Fibroblast of villous mesenchyme (primary cell): ENCODE measurements around the gene RNF125. TPM values are rescaled to one million over a fixed set of nuclear protein-coding genes. Genes with fewer than 3 reads are reported as not detected.

Experiments used
- DNase-seq: peaks from one replicate; pipeline ENCODE4 v3.0.0-alpha.2; 2010; ENCODE audit warnings: low read depth
- H3K4me3 ChIP-seq: 2 replicates; pipeline ENCODE4 v1.5.1; 2011; ENCODE audit warnings: low read depth, mild to moderate bottlenecking, low read length
- CTCF ChIP-seq: IDR thresholded peaks from 2 replicates; pipeline ENCODE4 v1.5.1; 2012; ENCODE audit warnings: low read depth, mild to moderate bottlenecking, low read length; ENCODE audit not compliant: insufficient read depth
- total RNA-seq: library from RNA; depleted of rRNA; stranded (reverse); fragments of >200 nt; gene quantifications from 2 replicates; pipeline ENCODE4 v1.2.3, GENCODE V29; 2012

RNF125 gene
- under 0.01 TPM in 2 replicates for total RNA-seq

GRCh38 chr18:32018331-32019250 lies at the start of gene RNF125:
RNF125 (plus strand) TSS chr18:32018825; CDS start chr18:32018864, 39 bp downstream.
- no peak for TF ChIP-seq CTCF
- H3K4me3 ChIP-seq = peak within 1 kb of the TSS; percentile 62
- peak; percentile 87 for DNase-seq

- DNase-seq = no peak
- TF ChIP-seq CTCF = no peak
- no peak overlapping the region for H3K4me3 ChIP-seq
Observed at GRCh38 chr18:31970617-31971016, 48.0 kb upstream of the RNF125 start.

DNA sequence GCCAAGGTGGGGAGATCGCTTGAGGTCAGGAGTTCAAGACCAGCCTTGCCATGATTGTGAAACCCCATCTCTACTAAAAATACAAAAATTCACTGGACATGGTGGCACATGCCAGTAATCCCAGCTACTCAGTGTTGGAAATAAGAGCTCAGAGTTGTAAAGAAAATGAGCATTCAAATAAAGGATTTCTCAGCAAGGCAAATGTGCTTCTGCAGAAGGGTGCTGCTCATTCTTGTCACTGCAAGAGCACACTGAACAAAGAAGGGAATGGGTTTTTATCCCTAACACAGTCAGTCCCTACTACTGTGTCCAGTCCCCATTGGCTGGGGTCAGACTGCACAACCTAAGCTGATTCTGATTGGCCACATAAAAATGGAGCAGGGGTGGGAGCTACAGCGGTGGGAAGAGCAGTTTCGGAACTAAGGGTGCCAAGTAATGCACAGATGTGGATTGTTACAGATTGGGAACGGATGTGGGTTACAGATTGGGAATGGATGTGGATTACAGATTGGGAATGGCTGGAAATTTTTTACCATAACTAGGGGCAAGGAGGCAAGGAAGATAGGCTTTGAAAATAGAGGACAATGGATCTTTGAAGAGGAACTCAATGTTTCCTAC lies 44.6 kb upstream of the RNF125 start:
- DNase-seq = no peak
- H3K4me3 ChIP-seq = no peak overlapping the region
- no peak for TF ChIP-seq CTCF

DNA sequence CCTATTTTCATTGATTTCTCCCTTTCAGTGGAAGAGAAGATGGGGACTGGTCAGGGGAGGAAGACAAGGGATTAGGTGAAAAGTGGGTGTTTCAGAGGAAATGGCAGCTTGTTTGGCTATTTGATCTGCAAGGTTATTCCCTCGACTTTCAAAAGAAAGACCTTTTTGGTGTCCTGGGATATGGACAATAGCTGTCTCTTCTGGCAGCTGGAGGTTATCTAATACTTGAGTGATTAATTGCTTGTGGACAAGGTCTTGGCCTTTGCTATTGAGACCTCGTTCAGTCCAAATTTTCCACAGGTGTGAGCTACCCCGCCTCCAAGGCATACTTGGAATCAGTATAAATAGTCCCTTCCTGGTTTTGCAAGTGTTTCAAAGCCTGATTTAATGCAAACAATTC lies 42.4 kb upstream of the RNF125 start:
- no peak for DNase-seq
- no peak overlapping the region for H3K4me3 ChIP-seq
- no peak for TF ChIP-seq CTCF

GRCh38 chr18:31977270-31977872 lies 41.3 kb upstream of the RNF125 start:
- peak; percentile 61 for DNase-seq
- H3K4me3 ChIP-seq = no peak overlapping the region
- peak; percentile 72 for TF ChIP-seq CTCF

GRCh38 chr18:31978616-31979015 lies 40.0 kb upstream of the RNF125 start:
- no peak overlapping the region for H3K4me3 ChIP-seq
- no peak for TF ChIP-seq CTCF
- no peak for DNase-seq
